GM19238 (cell line): Measurements from ENCODE around the gene OR10R2.

ENCODE experiments used
- DNase-seq: peaks from one replicate; pipeline ENCODE4 v3.0.0; 2011; ENCODE audit warnings: low spot score; ENCODE audit not compliant: insufficient read length

The OR10R2 gene

GRCh38 chr1:158527190-158527815 lies 55.3 kb downstream of the OR10R2 start:
- DNase-seq: peak; percentile 2
